H1 (cell line): ENCODE results near the gene RPL3. TPM values are rescaled to one million over a fixed set of nuclear protein-coding genes. Genes with fewer than 3 reads are reported as not detected.
A peak's percentile ranks its signal among the peaks of the same experiment; 100 is the strongest.

Source experiments
- CTCF ChIA-PET: fragments of 300-600 bp; sonication (Branson Sonifier 250); formaldehyde crosslinking; loops from one replicate; lab custom pipeline; 2021; ENCODE audit not compliant: partially characterized antibody; lab: Charles Lee
- POLR2A ChIA-PET: fragments of 300-600 bp; sonication (Branson Sonifier 250); formaldehyde crosslinking; loops from one replicate; lab custom pipeline; 2021; ENCODE audit warnings: inconsistent platforms; ENCODE audit not compliant: partially characterized antibody; lab: Charles Lee
- DNase-seq, 2 experiments: peaks; one replicate each; pipeline versions ENCODE4 v3.0.0 to v3.0.0-alpha.2; 2010 to 2022; ENCODE audit warnings: low spot score in 2 of 2, low read depth in 1 of 2, mixed read lengths in 1 of 2
- FAIRE-seq: peaks from 2 replicates; lab custom pipeline; 2011; peaks lifted over from hg19 to GRCh38; lab: Jason Lieb, UNC
- H2AFZ ChIP-seq: 2 replicates; pipeline ENCODE4 v1.8.1; 2012; ENCODE audit warnings: low read length, inconsistent platforms
- H2AK5ac ChIP-seq: 2 replicates; pipeline ENCODE4 v1.6.1; 2013; ENCODE audit warnings: low read depth, low read length
- H2BK120ac ChIP-seq: replicated peaks from 2 replicates; pipeline ENCODE3; 2013; ENCODE audit warnings: low read depth, low read length, inconsistent platforms
- H2BK12ac ChIP-seq: 2 replicates; pipeline ENCODE4 v1.6.1; 2013; ENCODE audit warnings: low read depth, low read length
- H2BK15ac ChIP-seq: 2 replicates; pipeline ENCODE4 v1.6.1; 2013; ENCODE audit warnings: low read length
- H2BK20ac ChIP-seq: 2 replicates; pipeline ENCODE4 v1.6.1; 2013; ENCODE audit warnings: low read length
- H2BK5ac ChIP-seq: 2 replicates; pipeline ENCODE4 v1.6.1; 2013; ENCODE audit warnings: low read depth, low read length
- H3K14ac ChIP-seq: 2 replicates; pipeline ENCODE4 v1.6.1; 2013; ENCODE audit warnings: inconsistent platforms; ENCODE audit not compliant: insufficient read length
- H3K18ac ChIP-seq: 2 replicates; pipeline ENCODE4 v1.6.1; 2013; ENCODE audit warnings: low read length; ENCODE audit errors: extremely low read depth
- H3K23ac ChIP-seq: 2 replicates; pipeline ENCODE4 v1.6.1; 2013; ENCODE audit warnings: inconsistent platforms; ENCODE audit not compliant: insufficient read length
- H3K23me2 ChIP-seq: 2 replicates; pipeline ENCODE4 v1.6.1; 2013; ENCODE audit warnings: low read depth, low read length
- H3K27ac ChIP-seq: 2 replicates; pipeline ENCODE4 v1.6.1; 2011; ENCODE audit warnings: low read depth, low read length, inconsistent platforms
- H3K27me3 ChIP-seq, 4 experiments: replicated peaks in 1 of 4; 1 replicate in 1 of 4; 2 replicates in 3 of 4; pipeline versions ENCODE4 v1.6.1 to v1.8.1; 2011 to 2013; ENCODE audit warnings: low read length in 3 of 4, mild to moderate bottlenecking in 3 of 4, inconsistent platforms in 2 of 4, mixed read lengths in 2 of 4, moderate library complexity in 1 of 4; ENCODE audit not compliant: control insufficient read depth in 3 of 4, insufficient read depth in 3 of 4; ENCODE audit errors: extremely low read depth in 1 of 4
- H3K36me3 ChIP-seq, 4 experiments: 2 replicates each; pipeline versions ENCODE4 v1.6.1 to v1.8.1; 2011 to 2013; ENCODE audit warnings: mild to moderate bottlenecking in 4 of 4, low read length in 3 of 4, moderate library complexity in 2 of 4, control low read depth in 1 of 4, inconsistent platforms in 1 of 4; ENCODE audit not compliant: insufficient read depth in 4 of 4, control insufficient read depth in 2 of 4
- H3K4ac ChIP-seq: replicated peaks from 2 replicates; pipeline ENCODE3; 2013; ENCODE audit warnings: low read length, low read depth, mixed read lengths, inconsistent platforms; ENCODE audit not compliant: insufficient read length
- H3K4me1 ChIP-seq, 4 experiments: replicated peaks in 1 of 4; 1 replicate in 1 of 4; 2 replicates in 3 of 4; pipeline versions ENCODE4 v1.6.1 to v1.8.1; 2011 to 2013; ENCODE audit warnings: low read length in 3 of 4, inconsistent platforms in 2 of 4, mixed read lengths in 1 of 4; ENCODE audit not compliant: insufficient read depth in 4 of 4, control insufficient read depth in 3 of 4
- H3K4me2 ChIP-seq, 2 experiments: 2 replicates each; pipeline versions ENCODE4 v1.6.1 to v1.8.1; 2011 to 2013; ENCODE audit warnings: low read depth in 2 of 2, low read length in 2 of 2, control low read depth in 1 of 2, inconsistent platforms in 1 of 2, mild to moderate bottlenecking in 1 of 2; ENCODE audit not compliant: insufficient read depth in 1 of 2
- H3K4me3 ChIP-seq, 4 experiments: fragments of 200-600, 300-600 bp in 1 of 4; sonication (generic), shearing (Covaris generic), sonication (Bioruptor Twin) in 1 of 4; 2 replicates each; pipeline versions ENCODE4 v1.5.1 to v1.8.1; 2011 to 2016; ENCODE audit warnings: low read length in 4 of 4, low read depth in 3 of 4, control low read depth in 2 of 4, inconsistent platforms in 2 of 4, mild to moderate bottlenecking in 2 of 4, mixed read lengths in 1 of 4, moderate library complexity in 1 of 4; ENCODE audit not compliant: insufficient read depth in 2 of 4; ENCODE audit errors: extremely low read depth in 1 of 4
- H3K56ac ChIP-seq: replicated peaks from 2 replicates; pipeline ENCODE3; 2013; ENCODE audit warnings: low read depth, mild to moderate bottlenecking, mixed read lengths, low read length, inconsistent platforms; ENCODE audit not compliant: insufficient read length
- H3K79me1 ChIP-seq: 2 replicates; pipeline ENCODE4 v1.6.1; 2013; ENCODE audit warnings: low read depth, low read length, control low read depth
- H3K79me2 ChIP-seq, 2 experiments: 2 replicates each; pipeline versions ENCODE4 v1.6.1 to v1.8.1; 2012 to 2013; ENCODE audit warnings: low read length in 2 of 2, mild to moderate bottlenecking in 2 of 2, inconsistent platforms in 1 of 2; ENCODE audit not compliant: insufficient read depth in 2 of 2, control insufficient read depth in 1 of 2
- H3K9ac ChIP-seq, 4 experiments: replicated peaks in 1 of 4; 1 replicate in 1 of 4; 2 replicates in 3 of 4; pipeline versions ENCODE4 v1.6.1 to v1.8.1; 2011 to 2013; ENCODE audit warnings: low read depth in 3 of 4, low read length in 3 of 4, control low read depth in 2 of 4, mild to moderate bottlenecking in 2 of 4, moderate library complexity in 2 of 4, inconsistent platforms in 1 of 4; ENCODE audit errors: extremely low read depth in 1 of 4
- H3K9me3 ChIP-seq, 2 experiments: 2 replicates each; pipeline versions ENCODE4 v1.6.1 to v1.8.1; 2012 to 2013; ENCODE audit warnings: mild to moderate bottlenecking in 2 of 2, moderate library complexity in 2 of 2, control low read depth in 1 of 2, inconsistent platforms in 1 of 2, low read depth in 1 of 2, low read length in 1 of 2, mixed read lengths in 1 of 2; ENCODE audit not compliant: insufficient read depth in 2 of 2
- H4K20me1 ChIP-seq, 2 experiments: replicated peaks in 1 of 2; 2 replicates each; pipeline versions ENCODE3 to v1.8.1; 2011 to 2013; ENCODE audit warnings: inconsistent platforms in 2 of 2, low read length in 2 of 2, mild to moderate bottlenecking in 1 of 2; ENCODE audit not compliant: insufficient read depth in 2 of 2, control insufficient read depth in 1 of 2
- H4K5ac ChIP-seq: 2 replicates; pipeline ENCODE4 v1.6.1; 2013; ENCODE audit warnings: low read length, low read depth, mixed read lengths, inconsistent platforms; ENCODE audit not compliant: insufficient read length
- H4K8ac ChIP-seq: 2 replicates; pipeline ENCODE4 v1.8.0; 2013; ENCODE audit warnings: mild to moderate bottlenecking, moderate library complexity, low read length, inconsistent platforms; ENCODE audit not compliant: insufficient read depth; ENCODE audit errors: extremely low read depth
- H4K91ac ChIP-seq: replicated peaks from 2 replicates; pipeline ENCODE3; 2013; ENCODE audit warnings: low read length, mixed read lengths, inconsistent platforms; ENCODE audit not compliant: insufficient read length
- CTBP2 ChIP-seq: IDR thresholded peaks from 2 replicates; pipeline ENCODE4 v1.7.0; 2011; ENCODE audit warnings: borderline replicate concordance, mild to moderate bottlenecking, moderate library complexity, mixed read lengths, low read length; ENCODE audit not compliant: insufficient read depth, insufficient read length
- FOSL1 ChIP-seq: IDR thresholded peaks from 2 replicates; pipeline ENCODE4 v1.6.1; 2011; ENCODE audit warnings: mild to moderate bottlenecking, low read depth, low read length, moderate library complexity; ENCODE audit not compliant: insufficient read depth
- RFX5 ChIP-seq: IDR thresholded peaks from 2 replicates; pipeline ENCODE4 v1.6.1; 2011; ENCODE audit warnings: low read depth, low read length, improper control_type of control experiment, borderline replicate concordance
- SP4 ChIP-seq: IDR thresholded peaks from 2 replicates; pipeline ENCODE4 v1.6.1; 2012; ENCODE audit warnings: low read length, inconsistent platforms
- SUZ12 ChIP-seq: fragments of 200-600 bp; sonication (generic); IDR thresholded peaks from 2 replicates; pipeline ENCODE4 v1.6.1; 2012; ENCODE audit warnings: mild to moderate bottlenecking, inconsistent platforms, low read length, moderate library complexity, mixed read lengths
- whole genome bisulfite sequencing, 2 experiments: shearing (Covaris generic) in 1 of 2; methylation state at CpG; one replicate each; pipeline versions ENCODE4 v1.1.6 to v1.1.7; 2013 to 2015; ENCODE audit warnings: low lambda C conversion rate in 2 of 2, mixed read lengths in 2 of 2, inconsistent platforms in 1 of 2, low coverage in 1 of 2, missing lambda C conversion rate in 1 of 2; ENCODE audit not compliant: insufficient replicate concordance in 2 of 2, insufficient coverage in 1 of 2, insufficient read length in 1 of 2; ENCODE audit errors: extremely low coverage in 1 of 2, missing lambda C conversion rate in 1 of 2; 5-methylcytosine and 5-hydroxymethylcytosine counted together
- polyA plus RNA-seq, 7 experiments: library from polyadenylated mRNA; depleted of rRNA in 3 of 7; stranded (reverse) in 5 of 7; unstranded in 2 of 7; fragments of >200 nt in 5 of 7; fragments of 200-250 nt in 2 of 7; gene quantifications; 1 replicate in 5 of 7; 2 replicates in 1 of 7; 4 replicates in 1 of 7; pipeline versions ENCODE4 v1.2.1 to v1.2.3, GENCODE V29; 2011 to 2013; ENCODE audit warnings: missing spikeins in 2 of 7, mixed read lengths in 2 of 7
- total RNA-seq: library from RNA; stranded (reverse); fragmentation: NEBNext Ultra II Directional; extraction: Animal tissue kit (Norgen Biotek cat#: 25700); gene quantifications from 2 replicates; pipeline ENCODE4 v1.2.1, GENCODE V29; 2021

The RPL3 gene
- total and polyA plus RNA-seq, 2 of the 8 experiments (the other 6 are each of a cell fraction or from before 2014, with no cell fraction given): 2,865 to 5,466 TPM

GRCh38 chr22:39293766-39294368 is 25.6 kb downstream of the RPL3 start:
- peak overlapping the region; percentile 61; the same call in 1 of the 2 replicates for H2BK15ac ChIP-seq
- ChIA-PET CTCF (interaction anchor here (0.5 to 4.3 kb wide), 10 partner anchors 9 to 1362 kb away, joined by 3 to 19 read pairs (median 4); no protein-coding TSS in a partner anchor), POLR2A (interaction anchor here (0.6 to 37.3 kb wide), 2 partner anchors 23 to 92 kb away, joined by 3 to 692 read pairs; partner anchors contain the start of gene RPL3)
- peak overlapping the region; percentile 61; the same call in 1 of the 2 replicates for H2BK20ac ChIP-seq
- H3K27me3 ChIP-seq: no peaks in the 10 kb centered on the region; a peak in 1 of 7 replicates
- H2AK5ac ChIP-seq: peak overlapping the region; percentile 13; the same call in 1 of the 2 replicates
- H2BK120ac ChIP-seq: no peak overlapping the region
- WGBS, 2 experiments: 81% methylated on average over 15 of the region's 15 CpGs; no CpG with 5 or more reads in 1 of the 2 experiments
- H3K4me2 ChIP-seq: no peak overlapping the region
- peak overlapping the region; percentile 79 for H4K91ac ChIP-seq
- no peak overlapping the region for H3K4me3 ChIP-seq
- no peak overlapping the region for H3K27ac ChIP-seq
- peak overlapping the region; percentile 61 for H3K4ac ChIP-seq
- no peak overlapping the region for H2AFZ ChIP-seq
- 0 out of 2 replicates have a peak, but pooled peaks cover 2% of the 10 kb centered on the region for H3K23me2 ChIP-seq
- no peak overlapping the region for H4K8ac ChIP-seq
- H3K14ac ChIP-seq: no peak overlapping the region
- H3K23ac ChIP-seq: no peak overlapping the region
- peak overlapping the region; percentile 75; the same call in 1 of the 2 replicates for H2BK12ac ChIP-seq
- TF ChIP-seq FOSL1 (no peak), CTBP2 (no peak), SP4 (no peak), SUZ12 (no peak), RFX5 (no peak)
- peaks cover 0 to 1% of the 10 kb centered on the region in 2 experiments for H4K20me1 ChIP-seq
- H3K56ac ChIP-seq: no peak overlapping the region
- H2BK5ac ChIP-seq: peak overlapping the region; percentile 68; the same call in 1 of the 2 replicates
- H3K4me1 ChIP-seq: peaks cover 0 to 26% (median 8%) of the 10 kb centered on the region in 4 experiments; a peak in 6 of 7 replicates
- no peak overlapping the region for H3K9ac ChIP-seq
- FAIRE-seq (no peak), DNase-seq (no peak)
- no peaks in the 10 kb centered on the region for H3K36me3 ChIP-seq
- H3K9me3 ChIP-seq: no peaks in the 10 kb centered on the region
- H4K5ac ChIP-seq: no peak overlapping the region
- H3K18ac ChIP-seq: no peak overlapping the region
- no peaks in the 10 kb centered on the region for H3K79me1 ChIP-seq
- H3K79me2 ChIP-seq: no peaks in the 10 kb centered on the region
